ENCODE results near the gene TEX19. TPM values are rescaled to one million over a fixed set of nuclear protein-coding genes. Genes with fewer than 3 reads are reported as not detected.

TEX19 gene
- total RNA-seq, 2 donors from 2014 or later: not detected

GRCh38 chr17:82328141-82328993, 30.7 kb upstream of the TEX19 start:
- no peak overlapping the region for H3K4me3 ChIP-seq
- no peaks in the 10 kb centered on the region for H3K36me3 ChIP-seq
- peak overlapping the region; percentile 15 to 38 for H3K9ac ChIP-seq (ENCODE audit: low read depth in 2 of 2, low read length in 2 of 2)
- no peak for TF ChIP-seq CTCF (IDR thresholded peaks at IDR 0.05)
- peaks cover 16% of the 10 kb centered on the region for H3K27me3 ChIP-seq
- intact Hi-C loops (cut with DNase I): loop anchor here (10.0 kb wide), 1 partner anchor 294 kb away; the partner anchor contains the start of genes DCXR and RAC3
- peak; percentile 85 for DNase-seq
- peak overlapping the region; percentile 56 for H3K27ac ChIP-seq
- no peaks in the 10 kb centered on the region for H3K9me3 ChIP-seq
- peaks cover 30% of the 10 kb centered on the region for H3K4me1 ChIP-seq

- Histone ChIP-seq H3K27ac (peak overlapping the region; percentile 56), H3K27me3 (peaks cover 16% of the 10 kb centered on the region)
These were observed 30.0 kb upstream of the TEX19 start for GRCh38 chr17:82328994-82329507.

GRCh38 chr17:82329683-82330321, 29.2 kb upstream of the TEX19 start:
- Histone ChIP-seq H3K36me3 (no peaks in the 10 kb centered on the region), H3K4me1 (peaks cover 38% of the 10 kb centered on the region), H3K27me3 (peaks cover 16% of the 10 kb centered on the region), H3K27ac (peak overlapping the region; percentile 56), H3K4me3 (no peak overlapping the region), H3K9me3 (no peaks in the 10 kb centered on the region), H3K9ac (ENCODE audit: low read depth in 2 of 2, low read length in 2 of 2) (peak overlapping the region; percentile 46 to 61)
- DNase-seq: no peak
- TF ChIP-seq CTCF (IDR thresholded peaks at IDR 0.05): no peak
- intact Hi-C loops (cut with DNase I): loop anchor here (10.0 kb wide), 1 partner anchor 295 kb away; the partner anchor contains the start of genes DCXR and RAC3

More at GRCh38 chr17:82328994-82329507, 30.0 kb upstream of the TEX19 start:
- TF ChIP-seq CTCF (IDR thresholded peaks at IDR 0.05): no peak
- intact Hi-C loops (cut with DNase I): loop anchor here (10.0 kb wide), 1 partner anchor 294 kb away; the partner anchor contains the start of genes DCXR and RAC3
- Histone ChIP-seq H3K36me3 (no peaks in the 10 kb centered on the region), H3K9me3 (no peaks in the 10 kb centered on the region), H3K9ac (ENCODE audit: low read depth in 2 of 2, low read length in 2 of 2) (peak overlapping the region; percentile 36 to 38), H3K4me3 (no peak overlapping the region), H3K4me1 (peaks cover 33% of the 10 kb centered on the region)
- no peak for DNase-seq

- Histone ChIP-seq H3K27me3 (peaks cover 16% of the 10 kb centered on the region), H3K4me3 (no peak overlapping the region), H3K36me3 (no peaks in the 10 kb centered on the region), H3K4me1 (peaks cover 33% of the 10 kb centered on the region), H3K27ac (no peak overlapping the region), H3K9ac (ENCODE audit: low read depth in 2 of 2, low read length in 2 of 2) (peak overlapping the region; percentile 46 to 61), H3K9me3 (no peaks in the 10 kb centered on the region)
- intact Hi-C loops (cut with DNase I): no loop called here
- TF ChIP-seq CTCF (IDR thresholded peaks at IDR 0.05): no peak
- DNase-seq: no peak
These were observed 28.5 kb upstream of the TEX19 start for GRCh38 chr17:82330322-82331239.

Data from colonic mucosa (tissue), 4 donors.